Spleen (tissue), 11 donors: ENCODE data around the gene SSPN. TPM values are rescaled to one million over a fixed set of nuclear protein-coding genes. Genes with fewer than 3 reads are reported as not detected.

ENCODE experiments used
- DNase-seq: peaks from one replicate; pipeline ENCODE4 v3.0.0-alpha.2; 2020
- H3K27ac ChIP-seq, 8 donors: fragments of 200-600 bp; sonication (generic) in 7 of 8; 1 replicate in 4 of 8; 2 replicates in 4 of 8; pipeline versions ENCODE4 v1.5.0 to v1.8.0; 2016 to 2021; ENCODE audit warnings: inconsistent platforms in 4 of 8, mild to moderate bottlenecking in 4 of 8, moderate library complexity in 1 of 8
- H3K27me3 ChIP-seq, 7 donors: fragments of 200-600 bp; sonication (generic) in 6 of 7; replicated peaks in 1 of 7; 1 replicate in 4 of 7; 2 replicates in 3 of 7; pipeline versions ENCODE4 v1.5.0 to v1.8.0; 2016 to 2021; ENCODE audit warnings: inconsistent platforms in 3 of 7, mild to moderate bottlenecking in 1 of 7
- H3K36me3 ChIP-seq, 6 donors: fragments of 200-600 bp; sonication (generic) in 5 of 6; 1 replicate in 4 of 6; 2 replicates in 2 of 6; pipeline versions ENCODE4 v1.5.0 to v1.8.0; 2016 to 2021; ENCODE audit warnings: inconsistent platforms in 2 of 6
- H3K4me1 ChIP-seq, 6 donors: fragments of 200-600 bp; sonication (generic) in 5 of 6; 1 replicate in 3 of 6; 2 replicates in 3 of 6; pipeline versions ENCODE4 v1.5.0 to v1.8.0; 2016 to 2021; ENCODE audit warnings: inconsistent platforms in 3 of 6
- H3K4me3 ChIP-seq, 8 donors: fragments of 200-600 bp; sonication (generic) in 7 of 8; 1 replicate in 4 of 8; 2 replicates in 4 of 8; pipeline versions ENCODE4 v1.5.0 to v1.8.0; 2016 to 2021; ENCODE audit warnings: inconsistent platforms in 4 of 8, mild to moderate bottlenecking in 4 of 8, moderate library complexity in 2 of 8
- H3K9me3 ChIP-seq, 8 donors: fragments of 200-600 bp; sonication (generic) in 7 of 8; 1 replicate in 4 of 8; 2 replicates in 4 of 8; pipeline versions ENCODE4 v1.5.0 to v1.8.0; 2016 to 2021; ENCODE audit warnings: inconsistent platforms in 4 of 8
- POLR2A ChIP-seq, 3 donors: fragments of 450-650 bp; IDR thresholded peaks; one replicate each; pipeline ENCODE4 v1.5.1; 2017; ENCODE audit warnings: antibody characterized with exemption in 3 of 3, mild to moderate bottlenecking in 1 of 3
- POLR2AphosphoS5 ChIP-seq, 3 donors: sonication (generic); formaldehyde crosslinking; IDR thresholded peaks; one replicate each; pipeline ENCODE4 v1.5.1; 2017; ENCODE audit warnings: antibody characterized with exemption in 3 of 3
- WGBS, 5 donors: extraction: QIAGEN DNeasy Blood & Tissue Kit in 3 of 5; methylation state at CpG; one replicate each; pipeline versions ENCODE4 v1.1.5 to v1.1.7; 2013 to 2018; 5-methylcytosine and 5-hydroxymethylcytosine counted together
- intact Hi-C: fragments of 100-400 bp; cut with DNase I; formaldehyde crosslinking; loops from one replicate; pipeline ENCODE4 v1.15.0; 2023; ENCODE audit warnings: low total_unique reads
- polyA plus RNA-seq, 3 donors: library from polyadenylated mRNA; stranded (reverse); fragments of 200-250 nt; gene quantifications; one replicate each; pipeline ENCODE4 v1.2.1, GENCODE V29; 2013
- total RNA-seq, 7 donors: library from RNA; depleted of rRNA in 3 of 7; stranded (reverse); fragments of >200 nt in 3 of 7; fragmentation: NEBNext Ultra II Directional in 4 of 7; extraction: Animal tissue kit (Norgen Biotek cat#: 25700) in 4 of 7; gene quantifications; one replicate each; pipeline versions ENCODE4 v1.1.0 to v1.2.1, GENCODE V29; 2016 to 2021
- TF ChIP-seq, protein P1 (sequence below), 11 experiments: fragments of 200-600 bp in 7 of 11; fragments of 450-650 bp in 4 of 11; sonication (generic) in 4 of 11; IDR thresholded peaks in 8 of 11; conservative IDR thresholded peaks in 3 of 11; 1 replicate in 7 of 11; 2 replicates in 4 of 11; pipeline versions ENCODE4 v1.4.0 to v1.8.0; 2016 to 2021; ENCODE audit warnings: antibody characterized with exemption in 11 of 11, inconsistent platforms in 4 of 11, mild to moderate bottlenecking in 1 of 11
- donor health status: healthy with polysubstance abuse.
- donor health status: DM: no; HTN: no; CAD: no; lungs with moderate emphysema.
- donor health status: DM: no; HTN: no; CAD: no.
- donor health status: Bipolar disorder and iron deficiency.
- donor health status: healthy.
- donor health status: DM: no; HTN: no; CAD: no.
- donor health status: DM: yes; HTN: yes; CAD: no.

The SSPN gene
- total and polyA plus RNA-seq, 10 donors, result 2.7 to 46.6 (median 10.6) TPM

DNA sequence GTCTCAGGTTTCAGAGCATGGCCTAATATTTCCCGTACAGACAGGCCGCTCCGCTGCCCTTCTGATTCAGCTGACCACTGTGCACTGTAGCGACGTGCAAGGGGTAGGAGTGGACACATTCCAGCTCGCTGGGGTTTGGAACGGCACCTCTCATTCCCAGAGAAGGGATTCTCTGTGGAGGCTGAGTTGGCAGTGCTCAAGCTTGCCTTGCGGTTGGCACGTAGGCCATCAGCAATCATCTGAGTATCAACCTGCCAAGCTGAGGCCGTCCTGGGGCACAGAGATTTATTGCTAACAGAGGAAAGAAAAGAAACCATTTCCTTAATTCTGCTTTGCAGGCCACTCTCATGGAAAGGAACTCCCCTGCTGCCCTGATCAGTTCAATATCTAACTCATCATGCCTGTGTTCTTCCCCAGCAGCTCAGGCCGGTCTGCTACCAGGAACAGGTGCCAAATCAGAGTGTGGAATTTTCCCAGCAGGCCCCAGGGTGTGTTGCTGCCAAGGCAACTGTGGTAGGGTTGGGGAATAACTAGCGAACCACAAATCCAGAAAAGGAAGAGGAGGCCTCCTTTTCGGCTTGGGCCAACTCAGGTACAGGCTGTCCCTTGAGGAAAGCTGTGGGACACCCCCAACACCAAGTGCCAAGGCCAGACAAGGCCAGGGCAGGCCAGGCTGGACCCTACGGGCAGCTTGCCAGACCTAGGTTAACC is 92.5 kb downstream of the SSPN start:
- DNase-seq, result no peak
- H3K27me3 ChIP-seq, result no peaks in the 10 kb centered on the region
- H3K9me3 ChIP-seq, result peaks cover 0 to 4% (median 0%) of the 10 kb centered on the region in 8 donors
- 67 to 79% (median 72%) methylated on average over 13 to 14 of the region's 14 CpGs for WGBS, 5 donors
- no peak overlapping the region for H3K4me3 ChIP-seq
- no peaks in the 10 kb centered on the region for H3K4me1 ChIP-seq
- TF ChIP-seq POLR2A (IDR thresholded peaks at IDR 0.05) (no peak), POLR2AphosphoS5 (IDR thresholded peaks at IDR 0.05) (no peak)
- TF ChIP-seq, protein P1, sequence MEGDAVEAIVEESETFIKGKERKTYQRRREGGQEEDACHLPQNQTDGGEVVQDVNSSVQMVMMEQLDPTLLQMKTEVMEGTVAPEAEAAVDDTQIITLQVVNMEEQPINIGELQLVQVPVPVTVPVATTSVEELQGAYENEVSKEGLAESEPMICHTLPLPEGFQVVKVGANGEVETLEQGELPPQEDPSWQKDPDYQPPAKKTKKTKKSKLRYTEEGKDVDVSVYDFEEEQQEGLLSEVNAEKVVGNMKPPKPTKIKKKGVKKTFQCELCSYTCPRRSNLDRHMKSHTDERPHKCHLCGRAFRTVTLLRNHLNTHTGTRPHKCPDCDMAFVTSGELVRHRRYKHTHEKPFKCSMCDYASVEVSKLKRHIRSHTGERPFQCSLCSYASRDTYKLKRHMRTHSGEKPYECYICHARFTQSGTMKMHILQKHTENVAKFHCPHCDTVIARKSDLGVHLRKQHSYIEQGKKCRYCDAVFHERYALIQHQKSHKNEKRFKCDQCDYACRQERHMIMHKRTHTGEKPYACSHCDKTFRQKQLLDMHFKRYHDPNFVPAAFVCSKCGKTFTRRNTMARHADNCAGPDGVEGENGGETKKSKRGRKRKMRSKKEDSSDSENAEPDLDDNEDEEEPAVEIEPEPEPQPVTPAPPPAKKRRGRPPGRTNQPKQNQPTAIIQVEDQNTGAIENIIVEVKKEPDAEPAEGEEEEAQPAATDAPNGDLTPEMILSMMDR (IDR thresholded peaks at IDR 0.05 in 8 of 11, conservative IDR thresholded peaks at IDR 0.05 in 3 of 11), result no peak
- intact Hi-C loops, result no loop called here
- H3K27ac ChIP-seq, result no peak overlapping the region
- H3K36me3 ChIP-seq, result no peaks in the 10 kb centered on the region

DNA sequence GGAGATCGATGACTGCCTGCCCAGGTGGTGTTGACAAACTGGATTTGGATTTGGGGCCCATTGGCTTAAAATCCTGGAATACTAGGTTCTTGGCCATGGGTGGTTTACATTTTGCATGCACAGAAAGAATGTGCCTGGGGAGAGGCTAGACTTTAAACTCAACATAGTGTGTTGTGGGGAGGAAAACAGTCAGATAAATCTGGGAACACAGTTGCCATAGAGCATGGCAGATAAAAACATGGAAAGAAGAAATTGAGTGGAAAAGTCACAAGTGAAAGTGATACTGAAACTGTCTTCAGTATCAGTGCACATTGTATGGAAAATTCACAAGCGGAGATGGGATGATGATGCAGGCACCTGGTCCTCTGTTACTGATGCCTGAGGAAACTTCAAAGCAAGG is 95.2 kb downstream of the SSPN start:
- no peak for TF ChIP-seq POLR2AphosphoS5 (IDR thresholded peaks at IDR 0.05)
- no peak for TF ChIP-seq POLR2A (IDR thresholded peaks at IDR 0.05)
- TF ChIP-seq, protein P1 (IDR thresholded peaks at IDR 0.05 in 8 of 11, conservative IDR thresholded peaks at IDR 0.05 in 3 of 11), result no peak
- no peak for DNase-seq
- no peaks in the 10 kb centered on the region for H3K27me3 ChIP-seq
- peaks cover 0 to 4% (median 0%) of the 10 kb centered on the region in 8 donors for H3K9me3 ChIP-seq
- intact Hi-C loops, result no loop called here
- H3K36me3 ChIP-seq, result no peaks in the 10 kb centered on the region
- no peaks in the 10 kb centered on the region for H3K4me1 ChIP-seq
- H3K4me3 ChIP-seq, result no peak overlapping the region
- WGBS, 5 donors, result 83 to 93% (median 84%) methylated on average over 2 of the region's 2 CpGs
- no peak overlapping the region for H3K27ac ChIP-seq

DNA sequence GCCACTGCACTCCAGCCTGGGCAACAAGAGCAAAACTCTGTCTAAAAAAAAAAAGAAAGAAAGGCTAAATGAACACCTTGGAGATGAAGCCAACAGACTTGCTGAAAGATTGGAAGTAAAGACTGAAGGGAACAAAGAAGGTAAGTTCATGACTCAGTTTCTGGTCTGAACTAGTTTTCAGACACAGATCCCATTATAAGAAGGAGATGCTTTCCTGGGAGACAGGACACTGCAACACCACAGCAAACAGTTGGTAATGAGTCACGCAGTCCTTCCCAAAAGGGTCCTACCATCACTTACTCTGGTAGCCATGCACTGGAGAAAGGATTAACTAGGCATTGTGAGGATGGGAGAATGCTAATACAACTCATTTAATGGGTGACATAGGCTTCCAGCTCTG is 97.2 kb downstream of the SSPN start:
- Histone ChIP-seq H3K4me1 (no peaks in the 10 kb centered on the region), H3K4me3 (no peak overlapping the region), H3K27ac (no peak overlapping the region), H3K9me3 (no peaks in the 10 kb centered on the region), H3K27me3 (no peaks in the 10 kb centered on the region), H3K36me3 (no peaks in the 10 kb centered on the region)
- 91 to 100% (median 97%) methylated on average over 1 of the region's 1 CpG for WGBS, 5 donors
- intact Hi-C loops, result no loop called here
- TF ChIP-seq POLR2AphosphoS5 (IDR thresholded peaks at IDR 0.05) (no peak), POLR2A (IDR thresholded peaks at IDR 0.05) (no peak)
- TF ChIP-seq, protein P1 (IDR thresholded peaks at IDR 0.05 in 8 of 11, conservative IDR thresholded peaks at IDR 0.05 in 3 of 11), result no peak
- DNase-seq, result no peak

DNA sequence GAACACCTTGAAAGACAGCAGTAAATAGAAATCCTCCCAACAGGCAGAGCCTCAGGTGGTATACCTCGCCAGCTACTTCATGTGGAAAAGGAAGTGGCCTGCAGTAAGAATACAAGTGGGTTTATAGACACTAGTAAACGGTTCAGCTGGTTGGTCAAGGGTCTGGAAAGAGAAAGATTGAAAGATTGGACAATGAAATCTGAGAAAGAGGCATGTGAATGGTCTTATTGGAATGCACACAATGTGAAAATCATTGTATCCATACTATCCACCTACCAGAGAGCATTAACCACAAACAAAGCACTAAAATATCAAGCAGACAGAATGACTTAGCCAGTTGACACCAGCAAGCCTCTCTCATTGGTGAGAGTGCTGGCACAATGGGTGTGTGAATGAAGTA is 98.2 kb downstream of the SSPN start:
- WGBS, 5 donors, result 60 to 72% (median 66%) methylated on average over 2 of the region's 2 CpGs
- Histone ChIP-seq H3K27ac (no peak overlapping the region), H3K4me3 (no peak overlapping the region), H3K4me1 (peaks cover 2 to 10% (median 6%) of the 10 kb centered on the region in 6 donors), H3K9me3 (no peaks in the 10 kb centered on the region), H3K27me3 (no peaks in the 10 kb centered on the region), H3K36me3 (no peaks in the 10 kb centered on the region)
- TF ChIP-seq POLR2AphosphoS5 (IDR thresholded peaks at IDR 0.05), result no peak
- TF ChIP-seq, protein P1 (IDR thresholded peaks at IDR 0.05 in 8 of 11, conservative IDR thresholded peaks at IDR 0.05 in 3 of 11), result no peak
- TF ChIP-seq POLR2A (IDR thresholded peaks at IDR 0.05), result no peak
- DNase-seq, result no peak
- intact Hi-C loops, result no loop called here
